Measurements from ENCODE around the gene ARF3.

GRCh38 chr12:48993787-48994186 is 36.5 kb upstream of the ARF3 start:
- TF ChIP-seq CTCF (IDR thresholded peaks at IDR 0.05) (no peak), JUND (IDR thresholded peaks at IDR 0.05) (no peak), YY1 (IDR thresholded peaks at IDR 0.05; ENCODE audit: low read depth) (no peak), REST (IDR thresholded peaks at IDR 0.05; ENCODE audit: low read depth, low read length) (no peak), POLR2AphosphoS5 (IDR thresholded peaks at IDR 0.05; ENCODE audit: low read depth, low read length) (no peak)

Measured in SK-N-SH (cell line).